ENCODE measurements around the gene NUP205.

NUP205 gene

GRCh38 chr7:135658564-135658963 is 100.8 kb downstream of the NUP205 start:
- TF ChIP-seq CTCF (IDR thresholded peaks at IDR 0.05; ENCODE audit: borderline replicate concordance, insufficient read depth, low read depth, low read length) = no peak
- no peak overlapping the region for H3K4me3 ChIP-seq (ENCODE audit: low read depth, low read length)

GRCh38 chr7:135659159-135659846 is 101.6 kb downstream of the NUP205 start:
- no peak overlapping the region for H3K4me3 ChIP-seq (ENCODE audit: low read depth, low read length)
- no peak for TF ChIP-seq CTCF (IDR thresholded peaks at IDR 0.05; ENCODE audit: borderline replicate concordance, insufficient read depth, low read depth, low read length)

- no peak for TF ChIP-seq CTCF (IDR thresholded peaks at IDR 0.05; ENCODE audit: borderline replicate concordance, insufficient read depth, low read depth, low read length)
- H3K4me3 ChIP-seq (ENCODE audit: low read depth, low read length) = peak overlapping the region; percentile 35
Measured at GRCh38 chr7:135661311-135662122, 103.8 kb downstream of the NUP205 start.

- TF ChIP-seq CTCF (IDR thresholded peaks at IDR 0.05; ENCODE audit: borderline replicate concordance, insufficient read depth, low read depth, low read length) = no peak
- peak overlapping the region; percentile 35 for H3K4me3 ChIP-seq (ENCODE audit: low read depth, low read length)
Measured at GRCh38 chr7:135662123-135662372, 104.3 kb downstream of the NUP205 start.

- TF ChIP-seq CTCF (IDR thresholded peaks at IDR 0.05; ENCODE audit: borderline replicate concordance, insufficient read depth, low read depth, low read length) = peak; percentile 72
- peak within 1 kb of the TSS; percentile 65 for H3K4me3 ChIP-seq (ENCODE audit: low read depth, low read length)
Measured at GRCh38 chr7:135662373-135663114, 104.8 kb downstream of the NUP205 start, which contains the start of gene STMP1. TSS of gene STMP1 (plus strand) at chr7:135662514.

- H3K4me3 ChIP-seq (ENCODE audit: low read depth, low read length) = no peak overlapping the region
- TF ChIP-seq CTCF (IDR thresholded peaks at IDR 0.05; ENCODE audit: borderline replicate concordance, insufficient read depth, low read depth, low read length) = no peak
Measured at GRCh38 chr7:135664046-135664589, 106.4 kb downstream of the NUP205 start.

Data from GM12875 (cell line).